Thyroid gland (tissue), 4 donors: Measurements from ENCODE around the gene ATF6.

ENCODE experiments used
- POLR2A ChIP-seq, 2 donors: fragments of 450-650 bp; IDR thresholded peaks; one replicate each; pipeline ENCODE4 v1.6.1; 2017; ENCODE audit warnings: antibody characterized with exemption in 2 of 2, mild to moderate bottlenecking in 2 of 2, moderate library complexity in 1 of 2
- TF ChIP-seq, protein P1 (sequence below), 6 experiments: fragments of 200-600 bp in 3 of 6; fragments of 450-650 bp in 3 of 6; sonication (generic) in 3 of 6; IDR thresholded peaks; one replicate each; pipeline ENCODE4 v1.5.1; 2016 to 2019; ENCODE audit warnings: antibody characterized with exemption in 6 of 6, mild to moderate bottlenecking in 2 of 6, inconsistent platforms in 1 of 6, moderate library complexity in 1 of 6

DNA sequence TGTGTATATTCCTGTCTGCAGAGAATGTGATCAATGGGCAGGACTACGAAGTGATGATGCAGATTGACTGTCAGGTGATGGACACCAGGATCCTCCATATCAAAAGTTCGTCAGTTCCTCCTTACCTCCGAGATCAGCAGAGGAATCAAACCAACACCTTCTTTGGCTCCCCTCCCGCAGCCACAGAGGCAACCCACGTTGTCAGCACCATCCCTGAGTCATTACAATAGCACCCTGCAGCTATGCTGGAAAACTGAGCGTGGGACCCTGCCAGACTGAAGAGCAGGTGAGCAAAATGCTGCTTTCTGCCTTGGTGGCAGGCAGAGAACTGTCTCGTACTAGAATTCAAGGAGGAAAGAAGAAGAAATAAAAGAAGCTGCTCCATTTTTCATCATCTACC, 192.3 kb downstream of the ATF6 start:
- TF ChIP-seq, protein P1, sequence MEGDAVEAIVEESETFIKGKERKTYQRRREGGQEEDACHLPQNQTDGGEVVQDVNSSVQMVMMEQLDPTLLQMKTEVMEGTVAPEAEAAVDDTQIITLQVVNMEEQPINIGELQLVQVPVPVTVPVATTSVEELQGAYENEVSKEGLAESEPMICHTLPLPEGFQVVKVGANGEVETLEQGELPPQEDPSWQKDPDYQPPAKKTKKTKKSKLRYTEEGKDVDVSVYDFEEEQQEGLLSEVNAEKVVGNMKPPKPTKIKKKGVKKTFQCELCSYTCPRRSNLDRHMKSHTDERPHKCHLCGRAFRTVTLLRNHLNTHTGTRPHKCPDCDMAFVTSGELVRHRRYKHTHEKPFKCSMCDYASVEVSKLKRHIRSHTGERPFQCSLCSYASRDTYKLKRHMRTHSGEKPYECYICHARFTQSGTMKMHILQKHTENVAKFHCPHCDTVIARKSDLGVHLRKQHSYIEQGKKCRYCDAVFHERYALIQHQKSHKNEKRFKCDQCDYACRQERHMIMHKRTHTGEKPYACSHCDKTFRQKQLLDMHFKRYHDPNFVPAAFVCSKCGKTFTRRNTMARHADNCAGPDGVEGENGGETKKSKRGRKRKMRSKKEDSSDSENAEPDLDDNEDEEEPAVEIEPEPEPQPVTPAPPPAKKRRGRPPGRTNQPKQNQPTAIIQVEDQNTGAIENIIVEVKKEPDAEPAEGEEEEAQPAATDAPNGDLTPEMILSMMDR (IDR thresholded peaks at IDR 0.05): no peak
- TF ChIP-seq POLR2A (IDR thresholded peaks at IDR 0.05): no peak
